Left ventricle myocardium superior (tissue), 1 donor: ENCODE measurements around the gene MCF2L2. TPM values are rescaled to one million over a fixed set of nuclear protein-coding genes. Genes with fewer than 3 reads are reported as not detected.
"Not testable (repeated sequence)": the region's sequence is repeated elsewhere in the genome, so short reads cannot be mapped to it uniquely, and the experiment has no call there.

ENCODE experiments used
- ATAC-seq: fragments of 200-7000 bp; cut with Tn5 transposase; one replicate; pipeline ENCODE4 v1.9.1; 2020; ENCODE audit warnings: mild to moderate bottlenecking, moderate library complexity
- DNase-seq: peaks from one replicate; pipeline ENCODE4 v3.0.0-alpha.2; 2020
- intact Hi-C: fragments of 100-400 bp; cut with micrococcal nuclease; formaldehyde crosslinking; loops from one replicate; pipeline ENCODE4 v1.11.0; 2022
- total RNA-seq: library from RNA; stranded (reverse); fragmentation: NEBNext Ultra II Directional; extraction: Animal tissue kit (Norgen Biotek cat#: 25700); gene quantifications from one replicate; pipeline ENCODE4 v1.2.1, GENCODE V29; 2021
- donor health status: DM: no; HTN: yes; CAD: no; lungs with severe emphysema.

Gene MCF2L2
- total RNA-seq, 1 donor from 2014 or later = 0.25 TPM

DNA sequence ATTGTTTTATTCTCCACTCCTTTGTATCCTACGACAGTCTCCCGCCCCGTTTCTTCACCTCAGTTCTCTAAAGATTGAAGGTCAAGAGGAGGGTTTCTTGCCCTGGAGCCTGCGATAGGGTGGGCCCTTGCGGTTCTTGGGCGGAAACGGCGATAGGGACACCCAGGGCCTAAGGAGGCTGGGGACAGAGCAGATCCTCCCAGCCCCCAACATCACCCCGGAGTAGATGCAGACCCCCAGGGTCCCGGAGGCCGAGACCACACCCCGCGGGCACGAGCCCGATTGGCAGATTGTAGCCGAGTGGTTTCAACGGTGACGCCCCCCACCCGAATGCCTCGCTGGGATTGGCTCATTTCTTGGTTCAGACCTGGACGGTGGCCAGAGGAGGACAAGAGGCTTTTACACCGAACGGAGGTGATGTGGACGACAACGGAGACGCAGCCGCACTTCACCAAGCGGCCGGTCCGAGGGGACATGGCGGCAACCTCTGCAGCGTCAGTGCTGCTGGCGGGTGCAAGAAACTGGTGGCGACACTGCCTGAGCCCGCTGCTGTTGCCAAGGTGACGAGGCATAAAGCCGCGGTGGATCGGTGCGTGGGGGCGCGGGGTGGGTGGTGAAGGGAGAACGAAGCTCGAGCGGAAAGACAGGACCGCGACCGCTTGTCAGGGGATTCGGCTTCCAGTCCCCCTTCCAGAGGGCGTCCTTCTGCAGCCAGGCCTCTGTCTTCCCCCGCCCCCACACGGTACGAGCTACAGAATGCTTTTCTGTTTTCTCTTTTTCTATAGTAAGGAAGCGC is 19.0 kb upstream of the MCF2L2 start:
- ATAC-seq = peak; percentile 88
- peak; percentile 90 for DNase-seq
- intact Hi-C loops = no loop called here

DNA sequence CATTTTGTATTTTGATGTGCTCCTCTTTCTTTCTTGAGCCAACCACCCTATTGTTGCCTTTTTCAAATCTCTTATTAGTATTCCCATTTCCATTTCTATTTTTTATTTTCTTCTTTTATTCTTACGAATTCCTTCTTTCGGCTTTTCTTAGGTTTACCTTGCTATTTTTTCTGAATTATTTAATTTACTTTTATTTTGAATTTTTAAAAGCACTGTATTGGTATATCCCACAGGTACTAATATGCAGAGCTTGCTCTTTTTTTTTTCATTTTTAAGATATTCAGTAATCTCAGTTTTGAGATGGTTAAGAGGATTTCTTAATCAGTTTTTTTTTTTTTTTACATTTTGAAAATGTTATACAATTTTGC is 18.4 kb upstream of the MCF2L2 start:
- ATAC-seq (no peak), DNase-seq (no peak)
- intact Hi-C loops = no loop called here

DNA sequence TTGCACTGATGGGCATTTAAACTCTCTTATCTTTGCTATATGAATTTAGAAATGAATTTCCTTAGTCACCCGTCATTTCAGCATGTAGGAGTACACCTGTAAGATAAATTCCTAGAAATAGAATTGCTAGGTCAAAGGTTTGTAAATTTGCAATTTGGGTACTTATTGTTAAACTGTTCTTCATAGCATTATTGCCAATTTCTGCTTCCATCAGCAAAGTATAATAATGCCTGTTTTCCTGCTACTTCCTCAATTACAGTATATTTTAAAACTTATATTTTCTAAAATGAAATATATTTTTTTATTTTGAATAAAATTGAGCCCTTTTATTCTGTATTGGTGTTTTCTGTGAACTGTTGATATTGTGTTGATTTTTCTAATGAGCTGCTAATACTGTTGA is 16.3 kb upstream of the MCF2L2 start:
- intact Hi-C loops = no loop called here
- no peak for DNase-seq
- ATAC-seq = no peak

DNA sequence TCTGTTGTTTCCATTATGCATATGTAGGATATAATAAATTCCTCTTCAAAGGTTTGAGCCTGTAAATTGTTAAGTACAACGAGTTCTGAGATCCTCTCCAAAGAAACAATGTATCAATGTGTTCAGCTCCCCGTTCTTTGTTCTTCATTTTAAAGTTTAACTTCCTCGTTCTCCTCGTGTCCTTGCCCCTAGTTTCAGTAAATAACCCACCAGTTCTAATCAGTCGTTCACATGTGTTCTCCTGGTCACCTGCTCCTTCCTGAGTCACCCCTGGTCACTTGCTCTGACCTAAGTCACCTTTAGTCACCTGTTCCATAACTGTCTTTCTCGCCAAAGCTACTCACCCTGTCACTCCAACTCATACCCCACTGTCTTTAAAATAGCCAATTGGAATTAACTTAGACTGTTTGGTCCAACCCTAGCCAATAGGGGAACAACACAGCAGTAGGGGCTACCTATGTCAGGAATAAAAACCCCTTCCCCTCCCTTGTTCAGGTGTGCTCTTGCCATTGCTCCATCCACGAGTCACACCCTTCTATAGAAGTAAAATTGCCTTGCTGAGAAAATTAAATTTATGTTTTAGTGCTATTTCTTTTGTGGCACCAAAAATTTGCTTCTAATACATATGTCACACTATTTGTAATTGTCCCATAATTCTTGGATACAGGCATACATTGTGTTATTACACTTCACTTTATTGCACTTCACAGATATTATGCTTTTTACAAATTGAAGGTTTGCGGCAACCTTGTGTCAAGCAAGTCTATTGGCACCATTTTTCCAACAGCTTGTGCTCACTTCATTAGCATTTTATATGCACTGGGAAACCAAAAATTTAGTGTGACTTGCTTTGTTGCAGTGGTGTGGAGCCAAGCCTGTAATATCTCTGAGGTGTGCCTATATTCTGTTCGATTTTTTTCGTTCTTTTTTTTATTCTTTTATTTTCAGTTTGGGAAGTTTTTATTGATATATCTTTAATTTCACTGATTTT is 15.3 kb upstream of the MCF2L2 start:
- DNase-seq (no peak), ATAC-seq (no peak)
- intact Hi-C loops = no loop called here

DNA sequence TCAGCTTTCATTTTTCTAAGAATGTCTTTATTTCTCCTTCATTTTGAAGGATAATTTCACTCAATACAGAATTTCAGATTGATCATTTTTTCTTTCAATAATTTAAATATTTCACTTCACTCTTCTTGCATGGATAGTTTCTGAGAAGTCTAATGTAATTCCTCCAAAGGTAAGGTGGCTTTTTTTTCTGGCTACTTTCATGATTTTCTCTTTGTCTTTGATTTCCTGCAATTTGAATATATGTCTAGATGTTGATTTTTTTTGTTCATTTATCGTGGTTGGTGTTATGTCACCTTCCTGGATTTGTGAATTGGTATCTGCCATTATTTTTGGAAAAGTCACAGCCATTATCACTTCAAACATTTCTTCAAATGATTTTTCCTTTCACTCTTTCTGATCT is 14.6 kb upstream of the MCF2L2 start:
- no peak for DNase-seq
- ATAC-seq = no peak
- intact Hi-C loops = no loop called here

DNA sequence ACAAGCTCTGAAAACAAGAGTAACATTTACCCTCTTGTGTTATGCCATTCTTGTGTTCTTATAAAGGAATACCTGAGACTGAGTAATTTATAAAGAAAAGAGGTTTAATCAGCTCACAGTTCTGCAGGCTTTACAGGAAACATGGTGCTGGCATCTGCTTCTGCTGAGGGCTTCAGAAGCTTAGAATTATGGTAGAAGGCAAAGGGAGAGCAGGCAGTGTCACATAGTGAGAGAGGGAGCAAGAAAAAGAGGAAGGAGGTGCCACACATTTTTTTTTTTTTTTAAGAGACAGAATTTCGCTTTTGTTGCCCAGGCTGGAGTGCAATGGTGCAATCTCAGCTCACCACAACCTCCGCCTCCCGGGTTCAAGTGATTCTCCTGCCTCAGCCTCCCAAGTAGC is 12.1 kb upstream of the MCF2L2 start:
- ATAC-seq, intact Hi-C loops, DNase-seq: not testable (repeated sequence)

DNA sequence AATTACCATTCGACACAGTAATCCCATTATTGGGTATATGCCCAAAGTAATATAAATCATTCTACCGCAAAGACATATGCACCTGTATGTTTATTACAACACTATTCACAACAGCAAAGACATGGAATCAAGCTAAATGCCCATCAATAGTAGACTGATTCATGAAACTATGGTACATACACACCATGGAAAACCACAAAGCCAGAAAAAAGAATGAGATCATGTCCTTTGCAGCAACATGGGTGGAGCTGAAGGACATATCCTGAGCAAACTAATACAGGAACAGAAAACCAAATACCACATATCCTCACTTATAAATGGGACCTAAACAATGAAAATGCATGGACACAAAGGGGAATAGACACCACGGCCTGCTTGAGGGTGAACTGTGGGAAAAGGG is 11.1 kb upstream of the MCF2L2 start:
- DNase-seq = no peak
- intact Hi-C loops = no loop called here
- no peak for ATAC-seq

DNA sequence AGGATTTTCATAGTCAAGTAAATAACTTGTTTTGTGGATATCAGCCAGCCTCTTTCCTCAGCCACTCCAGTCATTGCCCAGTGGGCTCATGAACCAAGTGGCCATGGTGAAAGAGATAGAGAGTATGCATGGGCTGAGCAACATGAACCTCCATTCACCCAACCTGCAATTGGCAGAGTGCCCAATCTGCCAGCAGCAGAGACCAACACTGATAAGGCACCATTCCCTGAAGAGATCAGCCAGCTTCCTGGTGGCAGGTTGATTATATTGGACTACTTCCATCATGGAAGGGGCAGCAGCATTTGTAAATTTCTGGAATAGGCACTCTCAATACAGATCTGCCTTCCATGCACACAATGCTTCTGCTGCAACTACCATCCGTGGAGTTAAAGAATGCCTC is 10.3 kb upstream of the MCF2L2 start:
- intact Hi-C loops = no loop called here
- no peak for DNase-seq
- no peak for ATAC-seq

DNA sequence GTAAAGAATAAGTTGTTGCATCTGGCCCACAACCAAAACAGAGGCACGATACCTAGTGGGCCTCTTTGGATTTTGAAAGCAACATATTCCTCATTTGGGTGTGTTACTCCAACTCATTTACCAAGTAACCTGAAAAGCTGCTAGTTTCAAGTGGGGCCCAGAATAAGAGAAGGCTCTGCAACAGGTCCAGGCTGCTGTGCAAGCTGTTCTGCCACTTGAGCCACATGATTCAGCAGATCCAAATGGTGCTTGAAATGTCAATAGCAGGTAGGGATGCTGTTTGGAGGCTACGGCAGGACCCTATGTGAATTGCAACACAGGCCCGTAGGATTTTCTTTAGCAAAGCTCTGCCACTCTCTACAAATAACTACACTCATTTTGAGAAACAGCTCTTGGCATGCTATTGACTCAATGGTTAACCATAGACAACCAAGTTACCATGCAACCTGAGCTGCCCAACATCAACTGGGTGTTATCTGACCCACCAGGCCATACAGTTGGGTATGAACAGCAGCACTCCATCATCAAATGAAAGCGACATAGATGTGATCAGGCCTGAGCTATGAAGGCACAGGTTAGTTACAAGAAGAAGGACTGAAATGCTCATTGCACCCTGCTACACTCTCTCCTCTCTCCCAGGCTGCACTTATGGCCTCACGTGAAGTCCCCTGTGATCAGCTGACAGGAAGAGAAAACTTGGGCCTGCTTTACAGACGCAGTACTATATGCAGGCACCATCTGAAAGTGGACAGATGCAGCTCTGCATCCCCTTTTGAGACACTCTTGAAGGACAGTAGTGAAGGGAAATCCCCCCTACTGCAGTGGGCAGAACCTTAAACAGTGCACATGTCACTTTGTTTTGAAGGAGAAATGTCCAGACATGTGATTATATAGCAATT is 9.5 kb upstream of the MCF2L2 start:
- no peak for DNase-seq

DNA sequence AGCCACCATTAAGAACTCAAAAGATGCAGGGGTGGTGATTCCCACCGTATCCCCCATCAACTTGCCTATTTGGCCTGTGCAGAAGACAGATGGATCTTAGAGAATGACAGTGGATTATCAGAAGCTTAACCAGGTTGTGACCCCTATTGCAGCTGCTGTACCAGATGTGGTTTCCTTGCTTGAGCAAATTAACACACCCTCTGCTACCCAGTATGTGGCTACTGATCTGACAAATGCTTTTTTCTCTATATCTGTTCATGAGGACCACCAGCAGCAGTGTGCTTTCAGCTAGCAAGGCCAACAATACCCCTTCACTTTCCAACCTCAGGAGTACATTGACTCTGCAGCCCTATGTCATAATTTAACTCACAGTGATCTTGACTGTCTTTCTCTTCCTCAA is 8.6 kb upstream of the MCF2L2 start:
- ATAC-seq (no peak), DNase-seq (no peak)
- intact Hi-C loops = no loop called here

More for the DNA sequence above, 9.5 kb upstream of the MCF2L2 start:
- intact Hi-C loops = no loop called here
- ATAC-seq = no peak

DNA sequence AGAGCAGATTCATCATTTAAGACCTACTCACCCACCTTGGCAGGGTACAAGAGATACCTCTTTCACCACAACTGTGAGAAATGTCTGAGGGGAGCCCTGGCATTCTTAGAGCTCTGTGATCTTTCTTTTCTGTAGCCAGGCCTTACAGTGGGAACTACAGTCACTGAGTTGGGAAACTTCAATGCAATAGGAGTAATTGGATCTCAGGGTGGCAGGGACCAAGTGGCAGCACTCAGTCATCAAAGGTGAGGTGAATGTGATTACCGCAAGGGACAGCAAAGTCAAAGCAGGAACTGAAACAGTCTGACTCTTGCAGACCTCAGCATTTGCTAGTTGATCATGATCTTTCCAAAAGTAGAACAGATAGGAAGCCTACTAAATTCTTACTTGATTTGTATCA is 7.2 kb upstream of the MCF2L2 start:
- DNase-seq = no peak
- no peak for ATAC-seq
- intact Hi-C loops = no loop called here

DNA sequence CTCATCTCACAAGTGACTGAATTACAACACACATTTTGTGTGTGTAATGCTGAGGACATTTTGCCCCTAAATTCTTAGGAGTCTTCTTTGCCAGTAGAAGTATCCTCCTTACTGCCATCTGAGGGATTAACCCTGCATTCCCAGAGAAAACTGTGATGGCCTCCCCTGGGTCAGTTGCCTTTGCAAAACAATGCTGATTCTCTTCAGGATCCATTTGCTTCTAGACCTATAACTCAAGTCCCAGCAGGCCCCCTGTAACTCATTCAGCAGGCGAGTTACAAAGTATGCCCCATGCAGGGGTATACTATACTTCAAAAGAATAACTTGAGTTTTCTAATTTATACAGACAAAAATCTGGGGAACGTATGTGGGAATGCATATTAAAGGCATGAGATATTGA is 6.6 kb upstream of the MCF2L2 start:
- DNase-seq (no peak), ATAC-seq (no peak)
- intact Hi-C loops = no loop called here

DNA sequence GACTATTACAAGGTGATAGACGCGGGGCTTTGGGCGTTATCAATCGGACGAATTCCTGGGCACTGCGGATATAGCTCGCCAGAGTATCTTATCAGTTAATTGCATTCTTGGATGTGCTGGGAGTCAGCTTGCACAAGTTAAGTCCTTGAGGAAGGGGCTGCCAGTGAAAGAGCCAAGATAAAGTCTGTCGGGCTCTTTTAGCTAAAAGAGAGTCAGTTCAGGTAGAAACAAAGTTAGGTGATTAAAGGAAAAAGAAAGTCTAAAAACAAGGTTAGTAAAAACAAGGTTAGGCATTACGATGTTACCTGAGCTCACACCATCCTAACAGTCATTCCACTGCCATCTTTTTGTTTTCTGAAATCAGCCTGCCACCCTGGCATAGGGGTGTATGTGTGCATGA is 6.1 kb upstream of the MCF2L2 start:
- no peak for DNase-seq
- no peak for ATAC-seq
- intact Hi-C loops = no loop called here

DNA sequence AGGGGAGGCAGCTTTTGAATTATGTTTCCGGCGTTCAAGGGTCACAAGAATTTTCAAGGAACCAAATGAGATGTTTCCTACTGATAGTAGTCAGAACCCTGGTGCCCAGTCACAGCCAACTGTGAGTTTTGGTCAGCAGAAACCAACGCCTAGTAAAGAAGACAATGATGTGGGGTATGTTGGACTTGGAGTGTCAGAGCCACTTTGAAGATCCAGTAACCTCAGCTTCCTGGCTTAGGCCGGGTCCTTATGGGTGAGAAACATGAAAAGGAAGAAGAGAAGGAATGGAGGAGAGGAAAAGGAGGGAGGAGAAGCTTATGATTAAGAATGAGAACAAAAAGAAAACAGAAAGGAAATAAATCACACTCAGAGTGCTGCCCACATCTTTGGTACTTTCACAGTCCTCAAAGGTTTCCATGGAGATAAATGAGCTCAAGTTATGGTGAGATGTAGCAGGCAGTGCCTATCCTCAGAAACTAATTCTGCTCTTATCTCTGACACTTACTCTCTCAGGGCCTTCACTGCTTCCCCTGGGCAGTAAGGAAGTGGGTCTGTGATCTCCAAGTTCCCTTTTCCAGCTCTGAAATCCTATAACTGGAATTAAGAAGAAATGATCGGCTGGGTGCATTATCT is 2.0 kb upstream of the MCF2L2 start:
- no peak for ATAC-seq
- no peak for DNase-seq
- intact Hi-C loops = no loop called here

DNA sequence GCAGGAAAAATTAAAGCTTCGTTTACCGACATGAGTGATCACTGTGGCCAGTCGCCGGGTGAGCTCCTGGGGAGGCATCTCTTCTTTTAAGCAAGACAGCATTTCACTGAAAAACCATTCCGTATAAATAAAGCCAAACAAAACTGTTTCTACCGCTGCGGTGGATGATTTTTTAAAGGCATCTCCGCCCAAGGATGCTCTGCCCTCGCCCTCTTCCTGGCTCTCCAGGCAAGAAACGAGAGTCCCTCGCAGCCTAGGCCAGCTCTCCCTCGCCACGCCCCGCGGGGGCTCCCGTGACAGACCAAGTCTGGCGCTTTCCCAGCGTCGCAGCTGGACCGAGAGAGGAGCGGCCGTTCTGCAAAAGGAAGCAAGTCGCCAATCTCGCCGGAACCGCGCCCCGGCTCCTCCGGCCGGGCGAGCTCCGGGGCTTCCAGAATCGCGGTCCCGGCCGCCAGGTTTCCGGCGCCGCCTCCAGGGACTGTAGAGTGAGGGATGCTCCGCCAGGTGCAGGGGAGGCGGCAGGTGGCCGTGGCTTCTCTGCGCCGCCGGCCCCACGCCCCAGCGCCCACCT is 458 bp downstream of the MCF2L2 start:
- peak; percentile 92 for ATAC-seq
- intact Hi-C loops = no loop called here
- DNase-seq = peak; percentile 86

DNA sequence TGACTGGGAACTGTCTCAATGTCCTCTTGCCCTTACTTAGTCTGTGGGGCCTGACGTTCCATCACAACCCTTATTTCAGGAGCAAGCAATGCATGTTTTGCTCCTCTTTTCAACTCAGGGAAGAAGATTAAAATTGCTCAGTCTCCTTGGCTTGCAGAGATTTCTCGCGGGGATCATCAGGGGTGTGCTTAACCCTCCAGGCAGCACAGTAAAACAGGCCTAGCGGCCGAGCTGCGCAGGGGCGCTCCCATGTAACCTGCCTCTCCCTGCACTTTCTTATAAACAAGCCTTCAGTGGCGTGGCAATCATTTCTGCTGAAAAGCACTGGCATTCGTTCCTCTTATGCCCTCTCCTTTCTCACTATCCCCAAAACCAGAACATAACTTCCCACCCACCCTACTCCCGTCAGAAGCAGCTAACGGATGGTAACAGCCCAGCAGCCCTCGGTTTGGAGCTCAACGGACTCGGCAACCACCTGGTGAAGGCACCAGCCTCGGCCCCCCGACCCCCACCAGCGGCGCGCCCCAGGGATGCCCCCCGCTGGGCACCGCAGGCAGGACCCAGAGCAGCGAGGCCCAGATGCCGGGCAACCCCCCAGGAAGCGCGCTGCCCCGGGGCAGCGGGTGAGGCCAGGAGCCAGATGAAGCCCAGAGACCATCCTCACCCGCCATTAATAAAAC is 1.1 kb downstream of the MCF2L2 start:
- ATAC-seq (no peak), DNase-seq (no peak)
- intact Hi-C loops = no loop called here

DNA sequence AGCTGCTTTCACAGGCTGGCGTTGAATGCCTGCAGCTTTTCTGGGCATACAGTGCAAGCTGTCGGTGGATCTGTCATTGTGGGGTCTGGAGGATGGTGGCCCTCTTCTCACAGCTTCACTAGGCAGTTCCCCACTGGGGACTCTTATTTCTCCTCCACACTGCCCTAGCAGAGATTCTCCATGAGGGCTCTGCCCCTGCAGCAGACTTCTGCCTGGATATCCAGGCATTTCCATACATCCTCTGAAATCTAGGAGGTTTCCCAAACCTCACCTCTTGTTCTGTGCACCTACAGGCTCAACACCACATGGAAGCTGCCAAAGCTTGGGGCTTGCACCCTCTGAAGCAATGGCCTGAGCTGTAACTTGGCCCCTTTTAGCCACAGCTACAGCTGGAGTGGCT is 9.6 kb downstream of the MCF2L2 start:
- DNase-seq, intact Hi-C loops, ATAC-seq: not testable (repeated sequence)
